Parathyroid adenoma (tissue), 2 donors: ENCODE measurements around the gene TEAD4.
A peak's percentile ranks its signal among the peaks of the same experiment; 100 is the strongest.

Experiments
- H2AFZ ChIP-seq: fragments of 300-600 bp; sonication (generic); one replicate; pipeline ENCODE4 v1.7.0; 2017; ENCODE audit warnings: antibody characterized with exemption, mild to moderate bottlenecking
- H3K27ac ChIP-seq: fragments of 300-600 bp; sonication (generic); one replicate; pipeline ENCODE4 v1.7.0; 2017
- H3K27me3 ChIP-seq: fragments of 300-600 bp; sonication (generic); one replicate; pipeline ENCODE4 v1.7.0; 2017; ENCODE audit warnings: low read length; ENCODE audit not compliant: control insufficient read depth, insufficient read depth
- H3K36me3 ChIP-seq: fragments of 300-600 bp; sonication (generic); one replicate; pipeline ENCODE4 v1.7.0; 2017; ENCODE audit warnings: low read length; ENCODE audit not compliant: control insufficient read depth, insufficient read depth
- H3K4me1 ChIP-seq: fragments of 300-600 bp; sonication (generic); one replicate; pipeline ENCODE4 v1.7.0; 2017; ENCODE audit warnings: control low read depth
- H3K4me2 ChIP-seq: fragments of 300-600 bp; sonication (generic); one replicate; pipeline ENCODE4 v1.7.0; 2017; ENCODE audit warnings: low read length
- H3K4me3 ChIP-seq: fragments of 300-600 bp; sonication (generic); one replicate; pipeline ENCODE4 v1.7.0; 2017; ENCODE audit warnings: low read depth, low read length
- H3K79me2 ChIP-seq: fragments of 300-600 bp; sonication (generic); one replicate; pipeline ENCODE4 v1.7.0; 2017; ENCODE audit warnings: control low read depth
- H3K9ac ChIP-seq: fragments of 300-600 bp; sonication (generic); one replicate; pipeline ENCODE4 v1.7.0; 2017; ENCODE audit warnings: mild to moderate bottlenecking
- H3K9me3 ChIP-seq: fragments of 300-600 bp; sonication (generic); one replicate; pipeline ENCODE4 v1.7.0; 2017; ENCODE audit warnings: low read length; ENCODE audit not compliant: control insufficient read depth
- CTCF ChIP-seq: fragments of 300-600 bp; sonication (generic); IDR thresholded peaks from one replicate; pipeline ENCODE4 v1.7.0; 2017; ENCODE audit warnings: antibody characterized with exemption, mild to moderate bottlenecking
- donor health status: primary hyperparathyroidism.

Gene TEAD4

GRCh38 chr12:3041558-3042164 is 82.5 kb downstream of the TEAD4 start:
- Histone ChIP-seq H3K27ac (peak overlapping the region; percentile 42), H3K36me3 (no peaks in the 10 kb centered on the region), H3K4me3 (no peak overlapping the region), H3K9me3 (no peaks in the 10 kb centered on the region), H3K9ac (no peak overlapping the region), H3K79me2 (no peaks in the 10 kb centered on the region), H2AFZ (peak overlapping the region; percentile 75), H3K27me3 (no peaks in the 10 kb centered on the region), H3K4me1 (peaks cover 15% of the 10 kb centered on the region), H3K4me2 (peak overlapping the region; percentile 51)
- peak; percentile 55 for TF ChIP-seq CTCF

- Histone ChIP-seq H3K4me1 (peaks cover 19% of the 10 kb centered on the region), H3K36me3 (no peaks in the 10 kb centered on the region), H3K27me3 (no peaks in the 10 kb centered on the region), H3K9ac (no peak overlapping the region), H3K79me2 (no peaks in the 10 kb centered on the region), H2AFZ (peak overlapping the region; percentile 75), H3K9me3 (no peaks in the 10 kb centered on the region), H3K4me3 (no peak overlapping the region), H3K4me2 (peak overlapping the region; percentile 51), H3K27ac (peak overlapping the region; percentile 42)
- no peak for TF ChIP-seq CTCF
Observed at GRCh38 chr12:3042394-3042793, 83.2 kb downstream of the TEAD4 start.

GRCh38 chr12:3042826-3043225 is 83.6 kb downstream of the TEAD4 start:
- peak overlapping the region; percentile 51 for H3K4me2 ChIP-seq
- no peak overlapping the region for H3K9ac ChIP-seq
- no peaks in the 10 kb centered on the region for H3K79me2 ChIP-seq
- H3K27ac ChIP-seq, result peak overlapping the region; percentile 42
- H2AFZ ChIP-seq, result peak overlapping the region; percentile 75
- H3K9me3 ChIP-seq, result no peaks in the 10 kb centered on the region
- no peak overlapping the region for H3K4me3 ChIP-seq
- no peaks in the 10 kb centered on the region for H3K36me3 ChIP-seq
- H3K27me3 ChIP-seq, result no peaks in the 10 kb centered on the region
- H3K4me1 ChIP-seq, result peaks cover 19% of the 10 kb centered on the region
- no peak for TF ChIP-seq CTCF

GRCh38 chr12:3043406-3043805 is 84.2 kb downstream of the TEAD4 start:
- Histone ChIP-seq H3K79me2 (no peaks in the 10 kb centered on the region), H3K27ac (no peak overlapping the region), H3K27me3 (no peaks in the 10 kb centered on the region), H3K9me3 (no peaks in the 10 kb centered on the region), H3K36me3 (no peaks in the 10 kb centered on the region), H3K4me3 (no peak overlapping the region), H3K9ac (no peak overlapping the region), H3K4me2 (no peak overlapping the region), H2AFZ (no peak overlapping the region), H3K4me1 (peaks cover 19% of the 10 kb centered on the region)
- no peak for TF ChIP-seq CTCF

GRCh38 chr12:3044141-3044630 is 85.0 kb downstream of the TEAD4 start:
- no peaks in the 10 kb centered on the region for H3K79me2 ChIP-seq
- H3K9ac ChIP-seq, result no peak overlapping the region
- H3K27ac ChIP-seq, result no peak overlapping the region
- H3K4me2 ChIP-seq, result no peak overlapping the region
- H3K4me3 ChIP-seq, result no peak overlapping the region
- H3K36me3 ChIP-seq, result no peaks in the 10 kb centered on the region
- no peak for TF ChIP-seq CTCF
- H3K4me1 ChIP-seq, result peaks cover 19% of the 10 kb centered on the region
- H3K9me3 ChIP-seq, result no peaks in the 10 kb centered on the region
- H3K27me3 ChIP-seq, result no peaks in the 10 kb centered on the region
- H2AFZ ChIP-seq, result no peak overlapping the region
